Endodermal cell (in vitro differentiated cells): ENCODE data around the gene CERT1. TPM values are rescaled to one million over a fixed set of nuclear protein-coding genes. Genes with fewer than 3 reads are reported as not detected.

Source experiments
- DNase-seq: peaks from one replicate; pipeline ENCODE4 v3.0.0-alpha.2; 2017
- H3K27ac ChIP-seq: 2 replicates; pipeline ENCODE4 v1.5.1; 2013; ENCODE audit warnings: mild to moderate bottlenecking, low read depth, low read length, moderate library complexity
- H3K27me3 ChIP-seq: 2 replicates; pipeline ENCODE4 v1.6.1; 2013; ENCODE audit warnings: mild to moderate bottlenecking, low read length, moderate library complexity; ENCODE audit not compliant: insufficient read depth, control insufficient read depth, poor library complexity, severe bottlenecking
- H3K36me3 ChIP-seq: 2 replicates; pipeline ENCODE4 v1.7.0; 2013; ENCODE audit warnings: mild to moderate bottlenecking, low read length, moderate library complexity; ENCODE audit not compliant: control insufficient read depth, insufficient read depth
- H3K4me1 ChIP-seq: one replicate; pipeline ENCODE4 v1.7.0; 2013; ENCODE audit warnings: low read length; ENCODE audit not compliant: control insufficient read depth, insufficient read depth
- H3K4me3 ChIP-seq: 2 replicates; pipeline ENCODE4 v1.5.1; 2013; ENCODE audit warnings: mild to moderate bottlenecking, low read length, moderate library complexity
- H3K9ac ChIP-seq: 2 replicates; pipeline ENCODE4 v1.6.1; 2013; ENCODE audit warnings: mild to moderate bottlenecking, low read length, moderate library complexity; ENCODE audit not compliant: poor library complexity, severe bottlenecking; ENCODE audit errors: extremely low read depth
- H3K9me3 ChIP-seq: 2 replicates; pipeline ENCODE4 v1.6.1; 2013; ENCODE audit warnings: mild to moderate bottlenecking, low read length, moderate library complexity; ENCODE audit not compliant: control insufficient read depth
- H3K27ac Mint-ChIP-seq: 2 replicates; pipeline ENCODE4 v1.8.0; 2020; ENCODE audit warnings: mixed read lengths
- H3K27me3 Mint-ChIP-seq: 2 replicates; pipeline ENCODE4 v1.8.0; 2021; ENCODE audit warnings: mild to moderate bottlenecking, mixed read lengths; ENCODE audit not compliant: insufficient read depth
- H3K36me3 Mint-ChIP-seq: 2 replicates; pipeline ENCODE4 v1.8.0; 2020; ENCODE audit warnings: low read depth, mixed read lengths
- H3K4me1 Mint-ChIP-seq: 2 replicates; pipeline ENCODE4 v1.8.0; 2020; ENCODE audit warnings: mixed read lengths
- H3K4me3 Mint-ChIP-seq: 2 replicates; pipeline ENCODE4 v1.8.0; 2020; ENCODE audit warnings: mild to moderate bottlenecking, moderate library complexity, mixed read lengths
- H3K9me3 Mint-ChIP-seq: 2 replicates; pipeline ENCODE4 v1.8.0; 2020; ENCODE audit warnings: mild to moderate bottlenecking, mixed read lengths
- CTCF ChIP-seq: fragments of 200-600 bp; sonication (generic); conservative IDR thresholded peaks from 2 replicates; pipeline ENCODE4 v1.5.0; 2021; ENCODE audit warnings: antibody characterized with exemption, mild to moderate bottlenecking
- WGBS, 2 experiments: methylation state at CpG; one replicate each; pipeline versions ENCODE4 v1.1.5 to v1.1.7; 2013; ENCODE audit warnings: missing lambda C conversion rate in 2 of 2, mixed read lengths in 1 of 2; ENCODE audit not compliant: insufficient coverage in 1 of 2, insufficient read length in 1 of 2; 5-methylcytosine and 5-hydroxymethylcytosine counted together
- total RNA-seq, 2 donors: library from RNA; stranded (reverse); fragmentation: NEBNext Ultra II Directional in 1 of 2; extraction: Animal tissue kit (Norgen Biotek cat#: 25700) in 1 of 2; gene quantifications; 2 replicates in 1 of 2; 3 replicates in 1 of 2; pipeline ENCODE4 v1.2.1, GENCODE V29; 2021

The CERT1 gene
- total RNA-seq, 2 donors from 2014 or later = 51.0 to 73.5 TPM

DNA sequence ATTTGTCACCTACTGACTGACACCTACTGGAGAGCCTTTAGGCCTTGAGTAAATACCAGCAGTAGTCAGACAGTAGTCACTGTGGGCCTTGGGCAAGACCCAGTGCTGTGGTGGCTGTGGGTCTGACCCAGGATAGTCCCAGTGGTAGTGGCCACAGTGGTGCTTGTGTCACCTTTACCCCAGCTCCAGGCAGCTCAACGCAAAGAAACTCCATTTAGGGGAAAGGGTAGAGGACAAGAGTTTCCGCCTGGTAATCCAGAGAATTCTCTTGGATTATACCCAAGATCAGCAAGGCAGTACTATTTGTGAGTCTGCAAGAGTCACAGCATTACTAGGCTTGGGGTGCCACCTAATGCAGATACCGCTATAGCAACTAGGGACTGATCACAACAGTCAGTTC, 28.9 kb downstream of the CERT1 start:
- H3K9ac ChIP-seq = no peak overlapping the region
- peak; percentile 50 for DNase-seq
- no peak overlapping the region for H3K27ac ChIP-seq
- no peak overlapping the region for H3K27ac Mint-ChIP-seq
- peaks cover 25% of the 10 kb centered on the region for H3K4me1 Mint-ChIP-seq
- no peaks in the 10 kb centered on the region for H3K27me3 Mint-ChIP-seq
- 70 to 79% methylated on average over 3 of the region's 3 CpGs for WGBS, 2 experiments
- H3K4me1 ChIP-seq = no peaks in the 10 kb centered on the region
- no peak for TF ChIP-seq CTCF
- no peak overlapping the region for H3K4me3 ChIP-seq
- H3K4me3 Mint-ChIP-seq = no peak overlapping the region
- no peaks in the 10 kb centered on the region for H3K27me3 ChIP-seq
- peaks cover 30% of the 10 kb centered on the region for H3K36me3 Mint-ChIP-seq
- H3K9me3 Mint-ChIP-seq = peaks cover 18% of the 10 kb centered on the region
- peaks cover 9% of the 10 kb centered on the region for H3K36me3 ChIP-seq
- peaks cover 19% of the 10 kb centered on the region for H3K9me3 ChIP-seq

DNA sequence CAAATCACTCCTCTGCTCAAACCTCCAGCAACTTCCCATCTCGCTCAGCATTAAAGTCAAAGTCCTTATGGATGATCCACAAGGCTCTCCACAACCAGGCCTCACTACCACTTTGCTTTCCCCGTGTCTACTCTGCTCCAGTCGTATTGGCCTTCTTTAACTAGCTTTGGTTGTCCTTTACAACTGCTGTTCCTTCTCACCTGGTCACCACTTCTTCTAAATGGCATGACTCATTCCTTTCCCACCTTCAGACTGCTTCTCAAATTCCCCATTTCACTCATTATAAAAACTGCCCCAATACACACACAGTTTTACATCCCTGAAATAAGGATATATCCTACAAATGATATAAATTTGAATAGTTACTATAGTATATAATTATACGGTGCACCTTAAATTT, 30.4 kb downstream of the CERT1 start:
- Mint-ChIP-seq H3K9me3 (peaks cover 3% of the 10 kb centered on the region), H3K36me3 (peaks cover 17% of the 10 kb centered on the region), H3K4me3 (no peak overlapping the region), H3K27ac (peak overlapping the region; percentile 1), H3K4me1 (peaks cover 38% of the 10 kb centered on the region), H3K27me3 (no peaks in the 10 kb centered on the region)
- Histone ChIP-seq H3K36me3 (peaks cover 7% of the 10 kb centered on the region), H3K4me3 (no peak overlapping the region), H3K9ac (no peak overlapping the region), H3K9me3 (peaks cover 5% of the 10 kb centered on the region), H3K4me1 (peaks cover 6% of the 10 kb centered on the region), H3K27ac (no peak overlapping the region), H3K27me3 (no peaks in the 10 kb centered on the region)
- 90 to 100% methylated on average over 3 to 4 of the region's 4 CpGs for WGBS, 2 experiments
- no peak for TF ChIP-seq CTCF
- no peak for DNase-seq

GRCh38 chr5:75475364-75475763, 36.1 kb downstream of the CERT1 start:
- H3K4me3 ChIP-seq = no peak overlapping the region
- peaks cover 41% of the 10 kb centered on the region for H3K4me1 Mint-ChIP-seq
- no peak for DNase-seq
- no peak overlapping the region for H3K9ac ChIP-seq
- H3K27ac Mint-ChIP-seq = peak overlapping the region; percentile 75
- peaks cover 6% of the 10 kb centered on the region for H3K36me3 ChIP-seq
- peaks cover 21% of the 10 kb centered on the region for H3K36me3 Mint-ChIP-seq
- no peaks in the 10 kb centered on the region for H3K9me3 Mint-ChIP-seq
- H3K4me3 Mint-ChIP-seq = no peak overlapping the region
- WGBS, 2 experiments = 57 to 80% methylated on average over 3 to 4 of the region's 4 CpGs
- no peak for TF ChIP-seq CTCF
- peaks cover 19% of the 10 kb centered on the region for H3K9me3 ChIP-seq
- H3K27me3 Mint-ChIP-seq = no peaks in the 10 kb centered on the region
- no peak overlapping the region for H3K27ac ChIP-seq
- peaks cover 7% of the 10 kb centered on the region for H3K4me1 ChIP-seq
- no peaks in the 10 kb centered on the region for H3K27me3 ChIP-seq
